HG02759 (cell line): ENCODE measurements around the gene CNTNAP2.
"Not testable (repeated sequence)": the region's sequence is repeated elsewhere in the genome, so short reads cannot be mapped to it uniquely, and the experiment has no call there.

Experiments used
- ATAC-seq: cut with Tn5 transposase; IDR thresholded peaks from one replicate; pipeline ENCODE4 v1.9.1; 2021; ENCODE audit warnings: mild to moderate bottlenecking, moderate library complexity; ENCODE audit not compliant: unreplicated experiment

The CNTNAP2 gene

GRCh38 chr7:148390381-148390780 is 2273.8 kb downstream of the CNTNAP2 start:
- ATAC-seq, result no peak

- ATAC-seq, result no peak
Observed at GRCh38 chr7:148391591-148391990, 2275.0 kb downstream of the CNTNAP2 start.

- no peak for ATAC-seq
Observed at GRCh38 chr7:148394582-148394981, 2278.0 kb downstream of the CNTNAP2 start.

GRCh38 chr7:148395352-148395811 is 2278.8 kb downstream of the CNTNAP2 start:
- ATAC-seq, result no peak

- no peak for ATAC-seq
Observed at GRCh38 chr7:148395990-148396716, 2279.6 kb downstream of the CNTNAP2 start.

- ATAC-seq, result no peak
Observed at GRCh38 chr7:148397056-148397455, 2280.5 kb downstream of the CNTNAP2 start.

- ATAC-seq, result no peak
Observed at GRCh38 chr7:148397551-148397950, 2280.9 kb downstream of the CNTNAP2 start.

GRCh38 chr7:148397985-148398384 is 2281.4 kb downstream of the CNTNAP2 start:
- no peak for ATAC-seq

GRCh38 chr7:148398844-148399365 is 2282.3 kb downstream of the CNTNAP2 start:
- ATAC-seq, result peak; percentile 74

GRCh38 chr7:148400101-148400500 is 2283.5 kb downstream of the CNTNAP2 start:
- ATAC-seq, result no peak

GRCh38 chr7:148402159-148402558 is 2285.6 kb downstream of the CNTNAP2 start:
- ATAC-seq, result no peak

GRCh38 chr7:148403466-148403993 is 2286.9 kb downstream of the CNTNAP2 start:
- ATAC-seq, result no peak

GRCh38 chr7:148408307-148408706 is 2291.7 kb downstream of the CNTNAP2 start:
- no peak for ATAC-seq

GRCh38 chr7:148410905-148411304 is 2294.3 kb downstream of the CNTNAP2 start:
- ATAC-seq, result no peak

- ATAC-seq, result no peak
Observed at GRCh38 chr7:148412691-148413090, 2296.1 kb downstream of the CNTNAP2 start.

GRCh38 chr7:148419856-148420832 is 2303.5 kb downstream of the CNTNAP2 start:
- peak; percentile 78 for ATAC-seq

- ATAC-seq, result no peak
Observed at GRCh38 chr7:148422030-148422429, 2305.4 kb downstream of the CNTNAP2 start.

GRCh38 chr7:148426393-148426792 is 2309.8 kb downstream of the CNTNAP2 start:
- not testable (repeated sequence) for ATAC-seq

- not testable (repeated sequence) for ATAC-seq
Observed at GRCh38 chr7:148430690-148431089, 2314.1 kb downstream of the CNTNAP2 start.

GRCh38 chr7:148433521-148434180 is 2317.1 kb downstream of the CNTNAP2 start:
- no peak for ATAC-seq
